GM15510 (cell line): ENCODE data around the gene TRA2A.
A peak's percentile ranks its signal among the peaks of the same experiment; 100 is the strongest.

Experiments
- POLR2A ChIP-seq: IDR thresholded peaks from 3 replicates; pipeline ENCODE4 v1.6.1; 2011; ENCODE audit warnings: borderline replicate concordance; ENCODE audit not compliant: insufficient read length; ENCODE audit errors: extremely low read depth

The TRA2A gene

DNA sequence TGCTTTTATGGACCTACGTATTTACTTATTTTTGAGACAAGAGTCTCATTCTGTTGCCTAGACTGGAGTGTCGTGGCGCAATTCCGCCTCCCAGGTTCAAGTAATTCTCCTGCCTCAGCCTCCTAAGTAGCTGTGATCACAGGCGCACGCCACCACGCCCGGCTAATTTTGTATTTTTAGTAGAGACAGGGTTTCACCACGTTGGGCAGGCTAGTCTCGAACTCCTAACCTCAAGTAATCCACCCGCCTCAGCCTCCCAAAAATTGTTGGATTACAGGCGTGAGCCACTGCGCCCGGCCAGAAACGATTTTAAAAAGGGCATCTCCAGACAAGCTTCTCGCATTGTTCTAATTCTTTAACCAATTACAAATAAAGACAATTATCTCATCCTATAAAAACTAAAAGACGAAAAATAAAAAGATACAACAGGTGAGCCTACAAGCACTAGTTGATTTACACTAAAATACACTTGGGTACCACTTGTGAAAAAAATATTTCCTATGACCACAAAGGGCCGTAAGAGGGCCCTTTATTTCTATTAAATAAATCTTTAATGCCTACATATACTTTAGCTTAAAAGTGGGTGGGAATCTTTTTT is 2.4 kb downstream of the TRA2A start:
- no peak for TF ChIP-seq POLR2A

DNA sequence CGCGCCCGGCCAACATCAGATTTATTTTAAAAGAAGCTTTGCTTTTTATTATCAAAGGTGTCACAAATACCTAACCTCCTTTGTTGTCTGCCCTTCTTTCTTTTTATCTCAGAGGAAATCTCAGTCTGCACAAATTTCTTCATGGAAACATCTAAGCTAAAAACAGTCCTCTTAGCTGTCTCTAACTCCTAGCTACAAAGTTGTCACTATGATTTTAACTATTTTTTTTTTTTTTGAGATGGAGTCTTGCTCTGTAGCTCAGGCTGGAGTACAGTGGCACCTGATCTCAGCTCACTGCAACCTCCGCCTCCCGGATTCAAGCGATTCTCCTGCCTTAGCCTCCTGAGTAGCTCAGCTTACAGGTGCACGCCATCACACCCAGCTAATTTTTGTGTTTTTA is 7.3 kb downstream of the TRA2A start:
- TF ChIP-seq POLR2A, result no peak

GRCh38 chr7:23523486-23524075 is 8.2 kb downstream of the TRA2A start:
- TF ChIP-seq POLR2A, result no peak

DNA sequence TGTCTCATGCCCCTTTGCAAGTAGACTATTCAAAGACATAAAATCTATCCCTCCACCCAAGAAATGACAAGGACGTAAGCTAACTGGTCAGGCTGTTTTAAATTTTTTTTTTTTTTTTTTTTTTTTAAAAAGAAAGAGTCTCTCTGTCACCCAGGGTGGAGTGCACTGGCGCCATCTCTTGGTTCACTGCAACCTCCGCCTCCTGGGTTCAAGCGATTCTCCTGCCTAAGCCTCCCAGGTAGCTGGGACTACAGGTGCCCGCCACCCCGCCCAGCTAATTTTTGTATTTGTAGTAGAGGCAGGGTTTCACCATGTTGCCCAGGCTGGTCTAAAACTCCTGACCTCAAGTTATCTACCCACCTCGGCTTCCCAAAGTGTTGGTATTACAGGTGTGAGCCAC is 11.2 kb downstream of the TRA2A start:
- TF ChIP-seq POLR2A, result no peak

GRCh38 chr7:23514755-23515154 is 17.0 kb downstream of the TRA2A start:
- no peak for TF ChIP-seq POLR2A

DNA sequence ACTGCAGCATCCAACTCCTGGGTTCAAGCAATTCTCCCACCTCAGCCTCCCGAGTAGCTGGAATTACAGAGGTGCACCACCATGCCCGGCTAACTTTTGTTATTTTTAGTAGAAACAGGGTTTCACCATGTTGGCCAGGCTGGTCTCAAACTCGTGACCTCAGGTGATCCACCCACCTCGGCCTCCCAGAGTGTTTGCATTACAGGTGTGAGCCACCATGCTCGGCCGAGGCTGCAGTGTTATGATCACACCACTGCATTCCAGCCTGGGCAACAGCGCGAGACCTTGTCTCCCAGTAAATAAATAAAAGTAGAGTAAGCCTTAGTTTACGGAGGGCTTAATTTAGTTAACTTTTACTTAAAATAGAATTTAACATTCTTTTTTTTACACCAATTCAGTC is 37.8 kb downstream of the TRA2A start:
- no peak for TF ChIP-seq POLR2A

DNA sequence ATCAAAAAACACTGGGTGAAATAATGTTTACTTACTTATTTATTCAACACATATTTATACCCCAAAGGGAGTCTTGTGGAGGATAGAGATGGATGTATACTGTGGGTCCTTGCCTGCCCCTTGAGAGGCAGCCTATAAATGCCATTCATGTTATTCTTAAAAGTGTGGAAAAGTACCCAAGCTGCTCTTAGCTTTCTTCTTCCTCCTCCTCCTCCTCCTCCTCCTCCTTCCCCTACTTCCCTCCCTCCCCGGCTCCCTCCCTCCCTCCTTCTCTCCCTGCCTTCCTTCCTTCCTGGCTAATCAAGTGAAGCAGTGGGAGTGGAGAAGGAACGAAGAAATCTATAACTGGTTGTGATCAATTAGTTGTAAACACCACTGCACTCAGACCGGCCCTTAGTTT is 40.3 kb downstream of the TRA2A start:
- TF ChIP-seq POLR2A, result no peak

GRCh38 chr7:23490357-23491135 is 41.2 kb downstream of the TRA2A start:
- TF ChIP-seq POLR2A, result peak; percentile 44

DNA sequence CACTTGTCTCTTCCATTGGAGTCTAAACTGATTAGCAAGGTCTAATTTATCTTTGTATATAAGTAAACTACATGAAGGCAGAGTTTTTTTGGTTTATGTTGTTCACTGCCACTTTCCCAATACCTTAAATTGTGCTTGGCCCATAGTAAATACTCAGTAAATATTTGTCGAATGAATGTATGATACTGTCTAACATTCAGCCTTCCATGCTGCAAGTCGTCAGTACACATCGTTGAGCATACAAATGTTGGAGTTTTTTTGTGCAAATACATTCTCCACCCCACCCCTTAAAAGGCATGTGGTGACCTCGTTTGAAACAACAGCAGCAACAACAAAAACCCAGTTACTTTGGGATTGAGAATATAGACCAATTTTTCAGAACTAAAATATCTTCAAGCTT is 44.1 kb downstream of the TRA2A start:
- no peak for TF ChIP-seq POLR2A

DNA sequence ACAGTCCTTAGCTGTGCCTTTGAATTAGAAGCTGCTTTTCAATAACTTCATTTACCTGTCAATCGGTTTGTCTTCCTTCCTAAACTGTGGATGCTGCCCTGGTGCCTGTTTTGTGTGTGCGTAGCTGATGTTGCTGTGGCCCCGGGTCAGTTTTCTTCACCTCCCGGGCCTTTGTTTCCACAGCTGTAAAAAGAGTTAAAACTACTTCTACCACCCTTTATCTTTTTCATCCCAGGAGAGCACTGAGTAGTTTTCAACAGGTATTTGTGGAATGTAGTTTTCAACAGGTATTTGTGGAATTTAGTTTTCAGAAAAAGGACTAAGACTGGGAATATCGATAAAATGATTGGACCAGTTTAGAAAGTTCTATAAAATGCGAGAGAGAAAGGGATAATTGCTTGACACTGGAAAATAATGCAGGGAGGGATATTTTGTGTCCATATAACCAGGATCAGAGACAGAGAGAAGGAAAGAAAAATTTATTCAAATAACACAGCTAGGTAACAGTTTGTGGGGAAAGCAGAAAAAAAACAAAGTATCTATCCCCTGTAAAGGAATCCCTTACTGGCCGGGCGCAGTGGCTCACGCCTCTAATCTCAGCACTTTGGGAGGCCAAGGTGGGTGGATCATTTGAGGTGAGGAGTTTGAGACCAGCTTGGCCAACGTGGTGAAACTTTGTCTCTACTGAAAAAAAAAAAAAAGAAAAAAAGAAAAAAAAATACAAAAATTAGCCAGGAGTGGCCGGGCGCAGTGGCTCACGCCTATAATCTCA is 45.6 kb downstream of the TRA2A start:
- TF ChIP-seq POLR2A, result no peak

- no peak for TF ChIP-seq POLR2A
Measured at GRCh38 chr7:23482686-23483085, 49.1 kb downstream of the TRA2A start.

DNA sequence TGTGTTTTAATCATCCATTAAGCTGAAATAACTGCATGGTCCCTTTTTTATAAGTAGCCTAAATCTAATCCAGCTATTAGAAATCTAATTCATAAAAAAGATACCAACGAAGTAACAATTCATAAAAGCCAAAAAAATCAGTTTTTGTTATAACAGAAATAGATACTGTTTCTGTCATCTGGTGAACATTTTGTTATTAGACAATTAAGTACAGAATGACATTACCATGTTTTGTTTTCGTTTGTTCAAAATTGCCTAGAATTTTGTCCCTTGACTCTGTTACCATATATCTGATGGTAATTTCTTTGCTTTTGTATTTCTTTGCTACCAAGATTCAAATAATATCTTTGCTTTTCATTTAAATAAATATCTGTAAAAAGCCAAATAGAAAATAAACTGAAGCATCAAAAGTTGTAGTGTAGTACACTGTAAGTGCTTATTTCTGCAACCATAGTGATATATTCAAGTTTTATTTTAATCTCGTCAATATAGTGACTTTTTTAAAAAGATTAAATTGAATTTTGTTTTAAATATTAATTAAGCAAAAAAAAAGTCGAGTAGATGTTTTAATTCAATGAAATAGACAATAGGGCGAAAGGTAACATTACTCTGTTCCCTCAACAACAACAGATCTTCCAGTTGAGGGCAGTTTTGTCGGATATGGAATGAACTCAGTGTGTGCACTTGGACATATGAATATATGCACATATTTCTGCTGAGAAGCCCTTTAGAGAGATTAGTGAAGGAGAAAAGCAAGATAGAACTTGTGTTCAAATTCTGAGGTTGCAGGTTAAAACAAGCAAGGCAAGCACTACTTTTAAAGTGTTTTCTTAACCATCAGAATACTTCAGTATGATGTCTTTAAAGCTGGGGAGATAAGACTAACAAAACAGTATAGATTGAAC is 53.6 kb downstream of the TRA2A start:
- TF ChIP-seq POLR2A, result no peak

DNA sequence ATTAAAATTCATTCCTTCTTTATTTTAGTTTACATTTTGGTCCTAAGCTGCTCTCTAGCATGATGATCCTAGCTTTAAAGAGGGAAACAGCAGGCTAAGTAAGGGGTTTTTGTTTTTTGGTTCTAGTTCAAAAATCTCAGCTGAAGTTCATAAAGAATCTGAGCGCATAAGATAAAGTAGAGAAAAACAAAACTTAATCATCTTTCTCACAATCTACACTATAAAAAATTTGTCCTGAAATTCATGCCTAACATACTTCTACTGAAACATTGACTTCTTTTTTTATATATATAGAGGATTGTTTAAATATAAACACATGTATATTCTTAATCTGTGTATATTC is 54.7 kb downstream of the TRA2A start:
- TF ChIP-seq POLR2A, result no peak
